SK-MEL-5 (cell line): ENCODE data around the gene SPNS2. TPM values are rescaled to one million over a fixed set of nuclear protein-coding genes. Genes with fewer than 3 reads are reported as not detected.
A peak's percentile ranks its signal among the peaks of the same experiment; 100 is the strongest.

Experiments used
- DNase-seq: peaks from one replicate; pipeline ENCODE4 v3.0.0-alpha.2; 2016; ENCODE audit warnings: low read depth, low spot score
- in situ Hi-C: cut with HindIII; loops from 2 replicates; pipeline ENCODE4 v1.10.0; 2016; ENCODE audit warnings: low sequenced_read_pairs, high pct_unique_total_duplicates, low pct_unique_long_range_greater_than_20kb
- total RNA-seq: library from RNA; depleted of rRNA; stranded (reverse); fragments of >200 nt; shearing (Covaris generic); gene quantifications from 2 replicates; pipeline ENCODE4 v1.2.3, GENCODE V29; 2014

SPNS2 gene
- total RNA-seq, 1 experiment from 2014 or later, result 0.66 TPM

- in situ Hi-C loops, result no loop called here
- no peak for DNase-seq
These were observed 29.0 kb downstream of the SPNS2 start for GRCh38 chr17:4527566-4528125.

GRCh38 chr17:4529533-4530152 is 31.0 kb downstream of the SPNS2 start:
- in situ Hi-C loops, result no loop called here
- no peak for DNase-seq

- DNase-seq, result no peak
- in situ Hi-C loops, result no loop called here
These were observed 32.4 kb downstream of the SPNS2 start for GRCh38 chr17:4530799-4531730.

GRCh38 chr17:4531988-4532736 is 33.5 kb downstream of the SPNS2 start:
- no peak for DNase-seq
- in situ Hi-C loops, result no loop called here

GRCh38 chr17:4532860-4533522 is 34.3 kb downstream of the SPNS2 start:
- no peak for DNase-seq
- in situ Hi-C loops, result no loop called here

GRCh38 chr17:4533523-4534504 is 35.1 kb downstream of the SPNS2 start:
- in situ Hi-C loops, result no loop called here
- DNase-seq, result peak; percentile 32

- no peak for DNase-seq
- in situ Hi-C loops, result no loop called here
These were observed 35.8 kb downstream of the SPNS2 start for GRCh38 chr17:4534515-4534914.

- no peak for DNase-seq
- in situ Hi-C loops, result no loop called here
These were observed 36.4 kb downstream of the SPNS2 start for GRCh38 chr17:4534928-4535666.

GRCh38 chr17:4535667-4536258 is 37.1 kb downstream of the SPNS2 start:
- in situ Hi-C loops, result no loop called here
- no peak for DNase-seq

- in situ Hi-C loops, result no loop called here
- no peak for DNase-seq
These were observed 37.6 kb downstream of the SPNS2 start for GRCh38 chr17:4536259-4536741.

- in situ Hi-C loops, result no loop called here
- DNase-seq, result no peak
These were observed 38.2 kb downstream of the SPNS2 start for GRCh38 chr17:4536742-4537411.

GRCh38 chr17:4537451-4538235 is 39.0 kb downstream of the SPNS2 start:
- in situ Hi-C loops, result no loop called here
- no peak for DNase-seq

- no peak for DNase-seq
- in situ Hi-C loops, result no loop called here
These were observed 39.7 kb downstream of the SPNS2 start for GRCh38 chr17:4538236-4539002.

GRCh38 chr17:4539025-4539424 is 40.3 kb downstream of the SPNS2 start:
- in situ Hi-C loops, result no loop called here
- DNase-seq, result no peak
